Left ventricle myocardium inferior (tissue), 1 donor: ENCODE data around the gene NAA10. TPM values are rescaled to one million over a fixed set of nuclear protein-coding genes. Genes with fewer than 3 reads are reported as not detected.

Source experiments
- DNase-seq: peaks from one replicate; pipeline ENCODE4 v3.0.0-alpha.2; 2020
- H3K27ac ChIP-seq: fragments of 200-600 bp; replicated peaks from 2 replicates; pipeline ENCODE4 v1.8.0; 2021
- H3K27me3 ChIP-seq: fragments of 200-600 bp; 2 replicates; pipeline ENCODE4 v1.8.0; 2021; ENCODE audit warnings: low read depth
- H3K36me3 ChIP-seq: fragments of 200-600 bp; 2 replicates; pipeline ENCODE4 v1.8.0; 2021
- H3K4me1 ChIP-seq: fragments of 200-600 bp; 2 replicates; pipeline ENCODE4 v1.8.0; 2021
- H3K4me3 ChIP-seq: fragments of 200-600 bp; 2 replicates; pipeline ENCODE4 v1.8.0; 2021; ENCODE audit warnings: mild to moderate bottlenecking, moderate library complexity
- H3K9me3 ChIP-seq: fragments of 200-600 bp; replicated peaks from 2 replicates; pipeline ENCODE4 v1.8.0; 2021
- CTCF ChIP-seq: fragments of 200-600 bp; IDR thresholded peaks from 2 replicates; pipeline ENCODE4 v1.8.0; 2021; ENCODE audit warnings: antibody characterized with exemption, mild to moderate bottlenecking, borderline replicate concordance
- intact Hi-C: fragments of 100-400 bp; cut with micrococcal nuclease; formaldehyde crosslinking; loops from one replicate; pipeline ENCODE4 v1.11.0; 2022
- total RNA-seq: library from RNA; stranded (reverse); fragmentation: NEBNext Ultra II Directional; extraction: Animal tissue kit (Norgen Biotek cat#: 25700); gene quantifications from one replicate; pipeline ENCODE4 v1.2.1, GENCODE V29; 2021
- donor health status: DM: no; HTN: yes; CAD: no; lungs with severe emphysema.

The NAA10 gene
- total RNA-seq, 1 donor from 2014 or later, result 67.1 TPM

DNA sequence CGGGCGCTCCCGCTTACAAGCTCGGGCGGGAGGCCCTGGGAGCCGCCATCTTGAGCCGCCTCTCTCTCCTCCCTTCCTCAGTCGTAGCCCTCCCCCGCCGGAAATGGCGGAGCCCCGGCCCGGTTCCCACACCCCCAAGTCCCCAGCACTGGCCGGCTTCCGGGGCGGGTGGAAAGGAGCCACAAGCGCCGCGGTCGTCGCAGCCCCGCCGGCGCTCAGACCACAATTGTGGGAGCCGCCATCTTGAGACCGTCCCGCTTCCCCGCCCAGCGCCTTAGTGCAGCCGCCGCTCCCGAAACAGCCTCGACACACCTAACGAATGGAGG is 36.2 kb upstream of the NAA10 start:
- Histone ChIP-seq H3K27me3 (no peaks in the 10 kb centered on the region), H3K4me3 (peak overlapping the region; percentile 83), H3K36me3 (no peaks in the 10 kb centered on the region), H3K9me3 (no peaks in the 10 kb centered on the region), H3K27ac (peak overlapping the region; percentile 99), H3K4me1 (peaks cover 56% of the 10 kb centered on the region)
- peak; percentile 88 for DNase-seq
- TF ChIP-seq CTCF, result no peak
- intact Hi-C loops, result no loop called here

GRCh38 chrX:153970357-153971123 is 35.7 kb upstream of the NAA10 start:
- H3K4me3 ChIP-seq, result peak overlapping the region; percentile 83
- H3K9me3 ChIP-seq, result no peaks in the 10 kb centered on the region
- H3K27ac ChIP-seq, result peak overlapping the region; percentile 99
- intact Hi-C loops, result no loop called here
- H3K27me3 ChIP-seq, result no peaks in the 10 kb centered on the region
- TF ChIP-seq CTCF, result no peak
- peaks cover 62% of the 10 kb centered on the region for H3K4me1 ChIP-seq
- no peaks in the 10 kb centered on the region for H3K36me3 ChIP-seq
- DNase-seq, result no peak

- no peak for DNase-seq
- TF ChIP-seq CTCF, result no peak
- no peaks in the 10 kb centered on the region for H3K9me3 ChIP-seq
- H3K4me3 ChIP-seq, result peak overlapping the region; percentile 83
- H3K4me1 ChIP-seq, result peaks cover 67% of the 10 kb centered on the region
- H3K36me3 ChIP-seq, result no peaks in the 10 kb centered on the region
- intact Hi-C loops, result no loop called here
- no peaks in the 10 kb centered on the region for H3K27me3 ChIP-seq
- peak overlapping the region; percentile 76 for H3K27ac ChIP-seq
Measured at GRCh38 chrX:153969904-153970356, 35.1 kb upstream of the NAA10 start.

- peak overlapping the region; percentile 76 for H3K27ac ChIP-seq
- H3K36me3 ChIP-seq, result no peaks in the 10 kb centered on the region
- intact Hi-C loops, result no loop called here
- peak overlapping the region; percentile 83 for H3K4me3 ChIP-seq
- peaks cover 66% of the 10 kb centered on the region for H3K4me1 ChIP-seq
- no peaks in the 10 kb centered on the region for H3K27me3 ChIP-seq
- no peak for TF ChIP-seq CTCF
- no peaks in the 10 kb centered on the region for H3K9me3 ChIP-seq
- no peak for DNase-seq
Measured at GRCh38 chrX:153969125-153969903, 34.5 kb upstream of the NAA10 start.

GRCh38 chrX:153968754-153969124 is 33.9 kb upstream of the NAA10 start:
- DNase-seq, result no peak
- Histone ChIP-seq H3K9me3 (no peaks in the 10 kb centered on the region), H3K27ac (peak overlapping the region; percentile 76), H3K36me3 (peaks cover 1% of the 10 kb centered on the region), H3K4me3 (peak overlapping the region; percentile 83), H3K4me1 (peaks cover 61% of the 10 kb centered on the region), H3K27me3 (no peaks in the 10 kb centered on the region)
- no peak for TF ChIP-seq CTCF
- intact Hi-C loops, result no loop called here
